Gastrocnemius medialis (tissue), 4 donors: Measurements from ENCODE around the gene ZNF3.

ENCODE experiments used
- CTCF ChIP-seq, 5 experiments: fragments of 450-650 bp in 3 of 5; fragments of 200-600 bp in 2 of 5; sonication (generic) in 2 of 5; IDR thresholded peaks in 4 of 5; conservative IDR thresholded peaks in 1 of 5; 1 replicate in 4 of 5; 2 replicates in 1 of 5; pipeline ENCODE4 v1.5.1; 2016 to 2019; ENCODE audit warnings: antibody characterized with exemption in 5 of 5, mild to moderate bottlenecking in 3 of 5, moderate library complexity in 3 of 5
- POLR2A ChIP-seq, 2 donors: fragments of 450-650 bp; IDR thresholded peaks; one replicate each; pipeline ENCODE4 v1.6.1; 2017; ENCODE audit warnings: antibody characterized with exemption in 2 of 2, mild to moderate bottlenecking in 2 of 2, moderate library complexity in 2 of 2

- TF ChIP-seq POLR2A (IDR thresholded peaks at IDR 0.05), result no peak
- TF ChIP-seq CTCF (IDR thresholded peaks at IDR 0.05 in 4 of 5, conservative IDR thresholded peaks at IDR 0.05 in 1 of 5), result no peak
Measured at GRCh38 chr7:100038326-100038725, 43.2 kb downstream of the ZNF3 start.
